ENCODE results near the gene EGFR. TPM values are rescaled to one million over a fixed set of nuclear protein-coding genes. Genes with fewer than 3 reads are reported as not detected.
A peak's percentile ranks its signal among the peaks of the same experiment; 100 is the strongest.

Gene EGFR
- total and polyA plus RNA-seq, 12 donors = 7.0 to 111 (median 71.6) TPM

GRCh38 chr7:55173671-55174070 lies 154.9 kb downstream of the EGFR start:
- WGBS, 4 donors = 95 to 96% (median 95%) methylated on average over 7 of the region's 7 CpGs
- intact Hi-C loops (cut with DNase I) = no loop called here
- H3K4me1 ChIP-seq (replicated peaks in 1 of 2) = peaks cover 0 to 5% of the 10 kb centered on the region in 2 donors
- DNase-seq = no peak
- no peaks in the 10 kb centered on the region for H3K27me3 ChIP-seq
- no peak overlapping the region for H3K4me3 ChIP-seq
- peaks cover 0 to 49% of the 10 kb centered on the region in 2 donors for H3K36me3 ChIP-seq (replicated peaks in 1 of 2)
- H3K27ac ChIP-seq = no peak overlapping the region
- no peaks in the 10 kb centered on the region for H3K9me3 ChIP-seq (replicated peaks in 1 of 3)
- no peak for TF ChIP-seq CTCF (IDR thresholded peaks at IDR 0.05)
- no peak for TF ChIP-seq POLR2A (IDR thresholded peaks at IDR 0.05)

- Histone ChIP-seq H3K4me1 (replicated peaks in 1 of 2) (peaks cover 0 to 5% of the 10 kb centered on the region in 2 donors), H3K27ac (no peak overlapping the region), H3K36me3 (replicated peaks in 1 of 2) (peaks cover 0 to 52% of the 10 kb centered on the region in 2 donors), H3K9me3 (replicated peaks in 1 of 3) (no peaks in the 10 kb centered on the region), H3K27me3 (no peaks in the 10 kb centered on the region), H3K4me3 (no peak overlapping the region)
- DNase-seq = no peak
- intact Hi-C loops (cut with DNase I) = no loop called here
- TF ChIP-seq POLR2A (IDR thresholded peaks at IDR 0.05) = no peak
- no peak for TF ChIP-seq CTCF (IDR thresholded peaks at IDR 0.05)
- WGBS, 4 donors = 87 to 95% (median 93%) methylated on average over 12 of the region's 12 CpGs
Observed at GRCh38 chr7:55174456-55174855, 155.6 kb downstream of the EGFR start.

- H3K27ac ChIP-seq = no peak overlapping the region
- no peak for DNase-seq
- peaks cover 0 to 52% of the 10 kb centered on the region in 2 donors for H3K36me3 ChIP-seq (replicated peaks in 1 of 2)
- H3K4me1 ChIP-seq (replicated peaks in 1 of 2) = peaks cover 0 to 5% of the 10 kb centered on the region in 2 donors
- TF ChIP-seq POLR2A (IDR thresholded peaks at IDR 0.05) = no peak
- no peak for TF ChIP-seq CTCF (IDR thresholded peaks at IDR 0.05)
- no peaks in the 10 kb centered on the region for H3K9me3 ChIP-seq (replicated peaks in 1 of 3)
- WGBS, 4 donors = 83 to 94% (median 91%) methylated on average over 1 of the region's 1 CpG
- no peaks in the 10 kb centered on the region for H3K27me3 ChIP-seq
- H3K4me3 ChIP-seq = no peak overlapping the region
- intact Hi-C loops (cut with DNase I) = no loop called here
Observed at GRCh38 chr7:55174856-55175255, 156.0 kb downstream of the EGFR start.

GRCh38 chr7:55177068-55177530 lies 158.3 kb downstream of the EGFR start:
- peaks cover 0 to 5% of the 10 kb centered on the region in 2 donors for H3K4me1 ChIP-seq (replicated peaks in 1 of 2)
- TF ChIP-seq CTCF (IDR thresholded peaks at IDR 0.05) (no peak), POLR2A (IDR thresholded peaks at IDR 0.05) (no peak)
- H3K9me3 ChIP-seq (replicated peaks in 1 of 3) = no peaks in the 10 kb centered on the region
- peak overlapping the region in 2 of 5 donors; percentile 15 to 67 for H3K27ac ChIP-seq
- WGBS, 4 donors = 71 to 89% (median 83%) methylated on average over 6 to 7 of the region's 7 CpGs
- no peak overlapping the region for H3K4me3 ChIP-seq
- peaks cover 0 to 45% of the 10 kb centered on the region in 2 donors for H3K36me3 ChIP-seq (replicated peaks in 1 of 2)
- intact Hi-C loops (cut with DNase I) = no loop called here
- DNase-seq = no peak
- no peaks in the 10 kb centered on the region for H3K27me3 ChIP-seq

Data from adrenal gland (tissue), 12 donors.